Esophagus muscularis mucosa (tissue), 4 donors: Measurements from ENCODE around the gene PLEK2. TPM values are rescaled to one million over a fixed set of nuclear protein-coding genes. Genes with fewer than 3 reads are reported as not detected.

Experiments
- DNase-seq: peaks from one replicate; pipeline ENCODE4 v3.0.0-alpha.2; 2017; ENCODE audit errors: extremely low spot score
- H3K27ac ChIP-seq, 4 donors: fragments of 200-600 bp; sonication (generic); replicated peaks in 1 of 4; 1 replicate in 3 of 4; 2 replicates in 1 of 4; pipeline ENCODE4 v1.5.1; 2016 to 2019; ENCODE audit warnings: mild to moderate bottlenecking in 1 of 4
- H3K27me3 ChIP-seq, 4 donors: fragments of 200-600 bp; sonication (generic); one replicate each; pipeline versions ENCODE4 v1.5.1 to v1.6.0; 2016 to 2019
- H3K36me3 ChIP-seq, 4 donors: fragments of 200-600 bp; sonication (generic); one replicate each; pipeline ENCODE4 v1.5.1; 2016 to 2019
- H3K4me1 ChIP-seq, 4 donors: fragments of 200-600 bp; sonication (generic); one replicate each; pipeline ENCODE4 v1.5.1; 2016 to 2019
- H3K4me3 ChIP-seq, 4 donors: fragments of 200-600 bp; sonication (generic); 1 replicate in 2 of 4; 2 replicates in 2 of 4; pipeline ENCODE4 v1.5.1; 2016 to 2019; ENCODE audit warnings: mild to moderate bottlenecking in 4 of 4, moderate library complexity in 1 of 4
- H3K9me3 ChIP-seq, 4 donors: fragments of 200-600 bp; sonication (generic); 1 replicate in 3 of 4; 2 replicates in 1 of 4; pipeline ENCODE4 v1.5.1; 2016 to 2019
- CTCF ChIP-seq, 3 experiments: fragments of 200-600 bp in 2 of 3; fragments of 450-650 bp in 1 of 3; sonication (generic) in 2 of 3; IDR thresholded peaks; one replicate each; pipeline ENCODE4 v1.5.1; 2017 to 2019; ENCODE audit warnings: antibody characterized with exemption in 3 of 3, mild to moderate bottlenecking in 2 of 3, moderate library complexity in 1 of 3
- EP300 ChIP-seq: sonication (generic); formaldehyde crosslinking; IDR thresholded peaks from one replicate; pipeline ENCODE4 v1.6.1; 2017; ENCODE audit warnings: antibody characterized with exemption
- POLR2A ChIP-seq: fragments of 450-650 bp; IDR thresholded peaks from one replicate; pipeline ENCODE4 v1.6.1; 2017; ENCODE audit warnings: antibody characterized with exemption, moderate library complexity, mild to moderate bottlenecking, low read depth
- POLR2AphosphoS5 ChIP-seq, 2 donors: sonication (generic); formaldehyde crosslinking; IDR thresholded peaks; one replicate each; pipeline ENCODE4 v1.6.1; 2017; ENCODE audit warnings: antibody characterized with exemption in 2 of 2
- WGBS: methylation state at CpG from one replicate; pipeline ENCODE4 v1.1.5; 2018; 5-methylcytosine and 5-hydroxymethylcytosine counted together
- intact Hi-C: fragments of 100-400 bp; cut with DNase I; formaldehyde crosslinking; loops from one replicate; pipeline ENCODE4 v1.15.1; 2023
- total RNA-seq, 4 donors: library from RNA; depleted of rRNA; stranded (reverse); fragments of >200 nt; gene quantifications; one replicate each; pipeline versions ENCODE4 v1.1.0 to v1.2.1, GENCODE V29; 2016

The PLEK2 gene
- total RNA-seq, 4 donors from 2014 or later = 0.40 to 0.66 (median 0.65) TPM; not detected in 1

GRCh38 chr14:67385120-67385519 is 26.8 kb downstream of the PLEK2 start:
- no peak for TF ChIP-seq EP300
- TF ChIP-seq POLR2A = no peak
- TF ChIP-seq CTCF (IDR thresholded peaks at IDR 0.05) = no peak
- no peak for TF ChIP-seq POLR2AphosphoS5 (IDR thresholded peaks at IDR 0.05)
- H3K36me3 ChIP-seq = peaks cover 35 to 68% (median 56%) of the 10 kb centered on the region in 4 donors
- H3K9me3 ChIP-seq = no peaks in the 10 kb centered on the region
- H3K4me3 ChIP-seq = no peak overlapping the region
- intact Hi-C loops = no loop called here
- no peaks in the 10 kb centered on the region for H3K27me3 ChIP-seq
- no peak overlapping the region for H3K27ac ChIP-seq
- no peak for DNase-seq
- peaks cover 0 to 20% (median 4%) of the 10 kb centered on the region in 4 donors for H3K4me1 ChIP-seq
- WGBS = 65% methylated on average over 2 of the region's 2 CpGs

GRCh38 chr14:67377916-67378315 is 34.0 kb downstream of the PLEK2 start:
- TF ChIP-seq CTCF (IDR thresholded peaks at IDR 0.05) (no peak), POLR2AphosphoS5 (IDR thresholded peaks at IDR 0.05) (no peak), EP300 (no peak), POLR2A (no peak)
- no peaks in the 10 kb centered on the region for H3K9me3 ChIP-seq
- no peak overlapping the region for H3K4me3 ChIP-seq
- intact Hi-C loops = no loop called here
- DNase-seq = no peak
- H3K27ac ChIP-seq = no peak overlapping the region
- H3K4me1 ChIP-seq = no peaks in the 10 kb centered on the region
- H3K27me3 ChIP-seq = no peaks in the 10 kb centered on the region
- H3K36me3 ChIP-seq = peaks cover 44 to 100% (median 81%) of the 10 kb centered on the region in 4 donors

- peaks cover 29 to 100% (median 74%) of the 10 kb centered on the region in 4 donors for H3K36me3 ChIP-seq
- no peak for TF ChIP-seq CTCF (IDR thresholded peaks at IDR 0.05)
- no peak for TF ChIP-seq POLR2A
- no peak for TF ChIP-seq POLR2AphosphoS5 (IDR thresholded peaks at IDR 0.05)
- no peak for TF ChIP-seq EP300
- H3K27ac ChIP-seq = no peak overlapping the region
- H3K9me3 ChIP-seq = no peaks in the 10 kb centered on the region
- 81% methylated on average over 2 of the region's 2 CpGs for WGBS
- intact Hi-C loops = no loop called here
- H3K4me3 ChIP-seq = no peak overlapping the region
- DNase-seq = no peak
- peaks cover 0 to under 1% (median 0%) of the 10 kb centered on the region in 4 donors for H3K4me1 ChIP-seq
- no peaks in the 10 kb centered on the region for H3K27me3 ChIP-seq
These were observed 38.6 kb downstream of the PLEK2 start for GRCh38 chr14:67373347-67373746.

GRCh38 chr14:67372833-67373232 is 39.1 kb downstream of the PLEK2 start:
- DNase-seq = no peak
- Histone ChIP-seq H3K9me3 (no peaks in the 10 kb centered on the region), H3K4me3 (no peak overlapping the region), H3K36me3 (peaks cover 31 to 100% (median 76%) of the 10 kb centered on the region in 4 donors), H3K4me1 (peaks cover 0 to 6% (median 2%) of the 10 kb centered on the region in 4 donors), H3K27ac (no peak overlapping the region), H3K27me3 (no peaks in the 10 kb centered on the region)
- intact Hi-C loops = no loop called here
- 100% methylated on average over 1 of the region's 1 CpG for WGBS
- TF ChIP-seq EP300 = no peak
- no peak for TF ChIP-seq CTCF (IDR thresholded peaks at IDR 0.05)
- no peak for TF ChIP-seq POLR2AphosphoS5 (IDR thresholded peaks at IDR 0.05)
- TF ChIP-seq POLR2A = no peak
